Breast epithelium (tissue), 3 donors: Measurements from ENCODE around the gene ENTPD3.

Experiments
- CTCF ChIP-seq, 3 donors: fragments of 450-650 bp; IDR thresholded peaks; one replicate each; pipeline ENCODE4 v1.5.1; 2016 to 2017; ENCODE audit warnings: antibody characterized with exemption in 3 of 3, mild to moderate bottlenecking in 3 of 3, moderate library complexity in 3 of 3
- POLR2A ChIP-seq: fragments of 450-650 bp; IDR thresholded peaks from one replicate; pipeline ENCODE4 v1.6.1; 2016; ENCODE audit warnings: antibody characterized with exemption, mild to moderate bottlenecking, moderate library complexity
- POLR2AphosphoS5 ChIP-seq, 3 donors: sonication (generic); formaldehyde crosslinking; IDR thresholded peaks; one replicate each; pipeline ENCODE4 v1.6.1; 2017; ENCODE audit warnings: antibody characterized with exemption in 3 of 3

- TF ChIP-seq CTCF (IDR thresholded peaks at IDR 0.05), result no peak
- no peak for TF ChIP-seq POLR2AphosphoS5 (IDR thresholded peaks at IDR 0.05)
- no peak for TF ChIP-seq POLR2A
Measured at GRCh38 chr3:40377822-40378221, 9.2 kb upstream of the ENTPD3 start.
